ENCODE measurements around the gene SPA17. TPM values are rescaled to one million over a fixed set of nuclear protein-coding genes. Genes with fewer than 3 reads are reported as not detected.

SPA17 gene
- total RNA-seq, 2 experiments from 2014 or later = 5.1 to 5.5 TPM

- DNase-seq (ENCODE audit: low spot score) = no peak
- Histone ChIP-seq H3K9me3 (ENCODE audit: low read length) (peaks cover under 1% of the 10 kb centered on the region; the same call in 1 of the 2 replicates), H2AFZ (ENCODE audit: low read length) (no peak overlapping the region), H3K36me3 (ENCODE audit: insufficient read depth, low read length) (no peaks in the 10 kb centered on the region), H3K9me2 (ENCODE audit: insufficient read depth, low read length) (no peaks in the 10 kb centered on the region), H3K4me1 (ENCODE audit: insufficient read depth, low read length, poor library complexity, severe bottlenecking) (peaks cover 23% of the 10 kb centered on the region), H3K27ac (ENCODE audit: low read depth, low read length, poor library complexity, severe bottlenecking) (no peak overlapping the region), H4K20me1 (ENCODE audit: insufficient read depth, low read length) (no peaks in the 10 kb centered on the region), H3K79me2 (ENCODE audit: insufficient read depth, low read depth, low read length) (no peaks in the 10 kb centered on the region), H3K4me2 (ENCODE audit: low read length) (no peak overlapping the region), H3K4me3 (ENCODE audit: low read depth, low read length, poor library complexity, severe bottlenecking) (no peak overlapping the region)
- POLR2A ChIA-PET = no interaction called here
- intact Hi-C loops (cut with micrococcal nuclease; ENCODE audit: unreplicated experiment) = no loop called here
- CTCF ChIA-PET (ENCODE audit: unreplicated experiment) = no interaction called here
- TF ChIP-seq EZH2phosphoT487 (IDR thresholded peaks at IDR 0.05; ENCODE audit: borderline replicate concordance, low read depth, low read length) (no peak), CTCF (conservative IDR thresholded peaks at IDR 0.05; ENCODE audit: low read length) (no peak)
- no TSS peak for BruUV-seq (replicated peaks)
Observed at GRCh38 chr11:124676386-124676785, 2.7 kb downstream of the SPA17 start.

- H3K9me3 ChIP-seq (ENCODE audit: low read length) = peaks cover 18% of the 10 kb centered on the region
- no peak overlapping the region for H3K4me2 ChIP-seq (ENCODE audit: low read length)
- BruUV-seq (replicated peaks) = no TSS peak
- no peaks in the 10 kb centered on the region for H4K20me1 ChIP-seq (ENCODE audit: insufficient read depth, low read length)
- no peaks in the 10 kb centered on the region for H3K9me2 ChIP-seq (ENCODE audit: insufficient read depth, low read length)
- H2AFZ ChIP-seq (ENCODE audit: low read length) = no peak overlapping the region
- no peaks in the 10 kb centered on the region for H3K36me3 ChIP-seq (ENCODE audit: insufficient read depth, low read length)
- no peak overlapping the region for H3K27ac ChIP-seq (ENCODE audit: low read depth, low read length, poor library complexity, severe bottlenecking)
- no peaks in the 10 kb centered on the region for H3K79me2 ChIP-seq (ENCODE audit: insufficient read depth, low read depth, low read length)
- no peak overlapping the region for H3K4me3 ChIP-seq (ENCODE audit: low read depth, low read length, poor library complexity, severe bottlenecking)
- DNase-seq (ENCODE audit: low spot score) = no peak
- CTCF ChIA-PET (ENCODE audit: unreplicated experiment) = no interaction called here
- TF ChIP-seq EZH2phosphoT487 (IDR thresholded peaks at IDR 0.05; ENCODE audit: borderline replicate concordance, low read depth, low read length) (no peak), CTCF (conservative IDR thresholded peaks at IDR 0.05; ENCODE audit: low read length) (no peak)
- peaks cover 13% of the 10 kb centered on the region for H3K4me1 ChIP-seq (ENCODE audit: insufficient read depth, low read length, poor library complexity, severe bottlenecking)
- intact Hi-C loops (cut with micrococcal nuclease; ENCODE audit: unreplicated experiment) = no loop called here
- POLR2A ChIA-PET = interaction anchor here (0.7 to 1.6 kb wide), 5 partner anchors 9 to 547 kb away, joined by 3 to 5 read pairs (median 3); no protein-coding TSS in a partner anchor
Observed at GRCh38 chr11:124678416-124678815, 4.7 kb downstream of the SPA17 start.

GRCh38 chr11:124681421-124681820 is 7.7 kb downstream of the SPA17 start:
- POLR2A ChIA-PET = no interaction called here
- BruUV-seq (replicated peaks) = no TSS peak
- H3K9me3 ChIP-seq (ENCODE audit: low read length) = peaks cover 22% of the 10 kb centered on the region
- no peak overlapping the region for H3K4me2 ChIP-seq (ENCODE audit: low read length)
- DNase-seq (ENCODE audit: low spot score) = no peak
- H3K27ac ChIP-seq (ENCODE audit: low read depth, low read length, poor library complexity, severe bottlenecking) = no peak overlapping the region
- TF ChIP-seq CTCF (conservative IDR thresholded peaks at IDR 0.05; ENCODE audit: low read length) = no peak
- no peak for TF ChIP-seq EZH2phosphoT487 (IDR thresholded peaks at IDR 0.05; ENCODE audit: borderline replicate concordance, low read depth, low read length)
- H4K20me1 ChIP-seq (ENCODE audit: insufficient read depth, low read length) = no peaks in the 10 kb centered on the region
- intact Hi-C loops (cut with micrococcal nuclease; ENCODE audit: unreplicated experiment) = no loop called here
- H3K9me2 ChIP-seq (ENCODE audit: insufficient read depth, low read length) = no peaks in the 10 kb centered on the region
- H2AFZ ChIP-seq (ENCODE audit: low read length) = no peak overlapping the region
- H3K4me1 ChIP-seq (ENCODE audit: insufficient read depth, low read length, poor library complexity, severe bottlenecking) = peaks cover 3% of the 10 kb centered on the region
- CTCF ChIA-PET (ENCODE audit: unreplicated experiment) = no interaction called here
- no peaks in the 10 kb centered on the region for H3K36me3 ChIP-seq (ENCODE audit: insufficient read depth, low read length)
- H3K79me2 ChIP-seq (ENCODE audit: insufficient read depth, low read depth, low read length) = no peaks in the 10 kb centered on the region
- H3K4me3 ChIP-seq (ENCODE audit: low read depth, low read length, poor library complexity, severe bottlenecking) = no peak overlapping the region

Measured in OCI-LY7 (cell line).